Stimulated activated CD4-positive, alpha-beta T cell treated with anti-CD3 and anti-CD28 coated beads, Interleukin-2, amount 100 ng/mL, for 4 hours (primary cell): ENCODE results near the gene KIF12.

Experiments used
- DNase-seq: peaks from one replicate; pipeline ENCODE4 v3.0.0-alpha.2; 2020; ENCODE audit warnings: low read depth

The KIF12 gene

DNA sequence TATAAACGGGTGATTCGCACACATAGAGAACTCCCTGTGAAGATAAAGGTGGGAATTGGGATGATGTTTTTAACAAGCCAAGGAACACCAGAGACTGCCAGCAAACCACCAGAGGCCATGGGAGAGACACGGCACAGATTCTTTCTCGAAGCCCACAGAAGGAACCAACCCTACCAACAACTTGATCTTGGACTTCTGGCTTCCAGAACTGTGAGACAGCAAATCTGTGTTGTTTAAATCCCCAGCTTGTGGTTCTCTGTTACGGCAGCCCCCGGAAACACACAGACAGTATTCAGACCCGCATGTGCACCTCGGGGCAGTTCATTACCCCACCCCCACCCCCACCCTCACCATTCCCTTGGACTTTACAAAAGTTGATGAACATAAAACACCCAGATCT is 33.8 kb downstream of the KIF12 start:
- no peak for DNase-seq

DNA sequence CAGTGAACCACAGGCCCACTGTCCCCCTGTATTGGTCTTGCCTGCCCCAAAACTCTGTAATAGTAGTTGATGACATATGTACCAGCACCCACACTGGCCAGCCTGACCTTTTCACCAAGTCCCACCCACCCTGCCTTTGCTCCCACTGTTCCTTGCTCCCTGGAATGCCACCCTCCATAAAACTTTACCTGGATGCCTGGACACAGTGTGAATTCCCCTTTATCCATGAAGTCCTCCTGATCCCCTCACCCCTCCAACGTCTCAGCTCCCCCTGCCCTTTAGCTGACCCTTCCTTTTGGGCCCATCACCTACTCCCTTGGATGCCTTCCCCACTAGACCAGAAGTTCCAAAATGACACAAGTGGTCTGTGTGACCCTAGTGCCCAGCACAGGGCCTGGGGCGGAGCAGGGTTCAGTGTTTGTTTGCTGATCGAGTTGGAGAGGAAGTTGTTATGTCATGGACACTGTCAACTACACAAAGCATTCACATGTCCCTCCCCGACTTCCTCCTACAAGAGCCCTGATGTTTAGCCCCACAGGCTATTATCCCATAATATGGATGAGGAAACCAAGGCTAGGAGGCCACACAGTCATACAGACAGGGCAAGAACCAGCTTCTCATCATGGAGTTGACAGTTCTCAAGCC is 37.1 kb downstream of the KIF12 start:
- no peak for DNase-seq

DNA sequence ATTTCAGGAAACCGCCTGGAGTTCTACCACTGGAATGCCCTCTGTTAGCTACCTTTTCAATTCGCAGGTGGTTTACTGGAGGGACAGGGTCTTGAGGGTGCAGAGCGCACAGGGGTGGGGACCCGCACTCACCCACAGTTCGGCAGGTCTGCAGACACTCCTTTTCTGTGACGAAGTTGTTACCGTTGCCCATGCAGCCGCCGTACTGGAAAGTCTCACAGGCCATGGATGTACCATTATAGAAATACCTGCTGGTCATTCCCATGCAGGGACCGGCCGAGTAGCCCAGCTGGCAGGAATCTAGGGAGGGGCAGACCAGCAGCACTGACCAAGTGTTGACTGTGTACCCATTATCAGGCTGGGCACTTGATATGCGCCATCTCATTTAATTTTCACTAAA is 37.8 kb downstream of the KIF12 start:
- no peak for DNase-seq

DNA sequence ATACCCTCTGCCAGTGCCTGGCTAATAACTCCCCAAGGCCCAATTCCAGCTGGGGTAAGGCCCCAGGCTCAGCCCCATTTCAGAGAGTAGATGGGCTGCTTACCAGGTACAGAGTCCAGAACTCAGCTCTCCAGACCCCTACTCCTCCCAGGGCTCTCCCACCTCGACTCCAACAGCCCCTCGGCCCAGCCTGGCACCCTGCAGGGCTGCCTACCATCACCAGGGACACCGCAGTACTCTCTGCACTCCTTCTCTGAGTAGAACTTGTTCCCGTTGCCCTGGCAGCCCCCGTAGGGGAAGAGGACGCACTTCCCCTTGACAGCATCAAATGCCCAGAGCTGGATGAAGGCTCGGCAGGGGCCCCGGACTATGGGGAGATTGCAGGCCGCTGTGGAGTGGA is 38.4 kb downstream of the KIF12 start:
- DNase-seq: no peak

DNA sequence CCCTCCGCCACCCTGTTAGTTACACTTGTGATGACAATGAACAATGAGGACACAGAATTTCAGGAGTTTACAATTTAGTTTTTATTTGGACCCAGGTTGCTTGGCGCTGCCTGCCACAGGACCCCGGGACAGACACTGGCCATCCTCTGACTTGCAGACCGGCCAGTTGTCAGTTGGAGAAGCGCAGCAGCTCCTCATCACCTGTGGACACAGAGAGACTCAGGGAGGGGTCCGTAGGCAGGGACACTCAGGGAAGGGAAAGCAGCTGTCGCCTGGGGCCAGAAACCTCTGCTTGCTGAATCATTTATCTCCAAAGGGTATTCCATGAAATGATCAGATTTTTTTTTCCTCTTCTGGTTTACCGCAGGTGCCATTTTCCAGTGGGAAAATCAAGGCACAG is 39.0 kb downstream of the KIF12 start:
- no peak for DNase-seq

DNA sequence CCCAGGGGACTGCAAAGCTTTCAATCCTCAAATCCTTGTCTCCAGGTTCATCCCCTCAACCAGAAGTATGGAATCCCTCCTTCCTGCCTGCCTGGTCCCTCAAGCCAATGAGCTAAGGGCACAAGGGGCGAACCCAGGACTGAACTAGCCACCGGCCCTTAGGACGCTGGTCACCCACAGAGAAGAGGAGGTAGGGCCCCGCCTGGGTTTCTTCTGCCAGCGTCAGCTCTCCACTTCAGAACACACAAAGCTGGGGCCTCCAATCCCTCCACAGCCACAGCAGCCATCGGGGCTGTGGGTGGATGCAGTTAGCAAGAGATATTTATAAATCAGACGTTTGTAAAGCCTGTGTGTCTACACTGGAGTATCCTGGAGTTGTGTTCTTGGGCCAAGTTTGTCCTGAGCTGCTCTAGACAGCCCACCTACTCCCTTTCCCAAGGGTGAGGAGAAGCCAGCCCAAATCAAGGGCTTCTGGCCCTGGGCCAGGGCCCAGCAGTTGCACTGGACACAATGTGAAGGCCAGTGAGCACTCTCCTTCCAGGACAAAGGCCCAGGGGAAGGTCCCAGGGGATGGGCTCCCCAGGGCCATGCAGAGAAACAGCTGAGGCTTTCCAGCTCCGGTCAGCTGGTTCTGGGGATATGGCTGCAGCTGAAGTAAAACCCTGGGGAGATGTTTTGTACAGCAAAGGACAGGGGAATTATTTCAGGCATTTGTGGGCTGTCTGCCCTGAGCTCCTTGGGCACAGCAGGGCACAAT is 39.9 kb downstream of the KIF12 start:
- DNase-seq: no peak

DNA sequence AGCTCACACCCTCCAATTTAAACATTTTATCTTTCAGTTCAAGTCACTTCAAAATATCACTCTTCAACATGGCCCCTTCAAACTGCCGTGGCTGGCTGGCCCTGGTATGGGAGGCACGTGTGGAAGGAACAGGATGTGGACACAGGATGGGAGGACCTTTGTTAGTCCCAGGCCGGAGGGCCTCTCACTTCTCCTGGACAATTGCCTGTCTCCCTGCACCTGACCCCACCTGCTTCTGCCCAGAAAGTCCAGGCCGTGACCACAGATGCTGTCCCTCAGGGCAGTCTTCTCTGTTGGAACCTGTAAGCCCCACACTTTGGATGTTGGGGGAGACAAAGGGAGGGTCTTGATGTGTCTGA is 40.4 kb downstream of the KIF12 start:
- no peak for DNase-seq

DNA sequence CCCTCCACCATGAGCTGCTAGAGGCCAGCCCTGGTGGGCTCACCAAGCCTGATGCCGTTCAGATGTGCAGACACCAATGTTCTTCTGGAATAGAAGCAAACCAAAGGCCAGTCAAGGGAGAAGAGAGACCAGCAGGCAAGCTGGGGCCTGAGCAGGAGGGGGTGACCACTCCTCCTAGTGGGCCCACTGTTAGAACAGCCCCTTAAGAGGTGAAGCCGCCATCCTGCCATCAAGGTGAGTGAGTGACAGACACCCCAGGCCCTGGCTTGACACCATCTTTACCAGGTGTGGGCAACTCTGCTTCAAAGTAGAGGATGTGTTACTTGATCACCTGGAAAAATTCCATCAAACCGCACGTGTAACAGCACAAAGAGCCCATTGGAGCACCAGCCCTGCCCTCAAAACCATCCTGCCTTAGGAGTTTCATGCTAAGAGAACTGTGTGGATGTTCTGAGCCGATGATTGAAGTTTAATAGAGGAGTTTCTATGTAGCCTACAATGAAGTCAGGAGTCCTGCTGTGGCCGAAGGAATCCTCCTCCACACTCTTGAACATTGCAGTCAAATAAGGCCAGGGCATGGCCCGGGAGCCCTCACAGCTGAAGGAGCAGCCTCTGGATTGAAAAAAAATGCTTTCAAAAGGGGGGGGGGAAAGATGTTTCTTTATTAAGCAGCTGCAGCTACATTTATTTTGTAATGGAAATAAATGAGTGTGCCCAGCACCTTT is 41.8 kb downstream of the KIF12 start:
- no peak for DNase-seq

DNA sequence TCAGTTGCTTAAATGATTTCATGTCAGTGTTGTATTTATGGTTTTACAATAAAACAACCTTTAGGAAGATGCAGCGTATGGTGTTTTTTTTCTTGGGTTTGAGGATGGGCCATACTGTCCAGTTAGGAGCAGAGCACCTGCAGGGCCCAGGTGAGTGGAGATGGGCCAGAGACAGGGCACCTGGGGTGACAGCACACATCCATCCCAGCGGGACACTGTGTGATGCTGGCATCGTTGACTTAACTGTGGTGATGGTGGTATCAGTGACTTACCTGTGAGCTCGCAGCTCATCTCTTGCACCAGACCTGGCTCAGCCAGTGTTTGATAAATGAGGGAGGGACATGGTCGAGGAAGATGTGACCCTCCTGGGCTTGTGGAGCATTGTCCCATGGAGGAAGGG is 42.6 kb downstream of the KIF12 start:
- no peak for DNase-seq

DNA sequence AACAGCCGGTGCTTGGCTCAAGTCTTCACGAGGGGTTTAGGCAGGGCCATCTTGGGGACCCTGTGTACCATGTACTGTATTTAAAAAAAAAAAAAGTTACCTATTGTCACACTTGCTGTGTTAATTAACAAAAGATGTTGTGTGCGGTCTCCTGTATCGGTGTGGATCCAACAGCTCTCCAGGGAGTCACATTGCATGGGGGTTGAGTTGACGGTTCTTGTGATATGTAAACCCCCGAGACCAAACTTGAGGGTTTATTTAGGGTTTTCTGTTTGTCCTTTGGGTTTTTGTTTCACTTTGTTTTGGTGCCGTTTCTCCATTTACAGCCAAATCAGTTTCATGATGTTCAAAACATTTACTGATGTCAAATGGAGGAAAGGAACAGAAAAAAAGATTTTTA is 43.2 kb downstream of the KIF12 start:
- no peak for DNase-seq

DNA sequence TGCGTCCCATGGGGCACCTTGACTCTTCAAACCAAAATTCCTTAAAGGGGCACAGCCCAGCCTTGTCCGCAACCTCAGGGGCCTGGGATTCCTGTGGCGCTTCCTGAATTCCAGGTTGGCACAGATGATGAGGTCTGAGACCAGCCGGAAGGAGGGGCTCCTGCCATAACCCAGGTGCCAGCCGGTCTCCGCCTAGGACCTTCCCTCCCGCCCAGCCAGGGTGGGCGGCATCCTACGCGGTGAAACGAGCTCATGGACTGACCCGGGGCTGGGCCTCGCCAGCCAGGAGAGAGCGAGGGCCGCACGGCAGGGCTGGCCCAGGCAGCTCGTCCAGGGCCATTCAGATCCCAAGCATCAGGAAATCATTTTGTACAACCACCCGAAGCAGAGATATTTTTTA is 44.0 kb downstream of the KIF12 start:
- DNase-seq: no peak

DNA sequence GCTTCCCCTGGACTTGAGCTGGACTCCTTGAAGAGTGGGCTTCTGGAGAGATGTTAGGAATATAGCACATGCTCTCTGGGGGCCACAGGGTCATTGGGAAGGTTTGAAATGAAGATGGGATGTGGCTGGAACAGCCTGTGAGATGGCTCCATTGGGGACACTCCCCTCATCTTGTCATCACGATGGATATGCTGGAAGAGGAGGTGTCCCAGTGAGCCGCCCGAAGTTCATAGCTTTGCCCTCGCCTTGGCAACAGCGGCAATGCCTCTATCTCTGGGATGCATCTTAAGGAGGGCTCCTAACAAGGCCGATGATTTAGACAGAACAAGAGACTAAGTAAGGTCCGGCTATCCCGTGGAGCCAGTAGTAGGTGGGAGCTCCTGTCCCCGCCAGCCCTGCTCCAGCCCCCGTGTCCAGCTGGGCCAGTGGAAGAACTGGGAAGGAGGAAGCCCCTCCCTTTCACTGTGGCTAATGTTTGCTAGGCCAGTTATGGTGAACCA is 44.9 kb downstream of the KIF12 start:
- DNase-seq: no peak

DNA sequence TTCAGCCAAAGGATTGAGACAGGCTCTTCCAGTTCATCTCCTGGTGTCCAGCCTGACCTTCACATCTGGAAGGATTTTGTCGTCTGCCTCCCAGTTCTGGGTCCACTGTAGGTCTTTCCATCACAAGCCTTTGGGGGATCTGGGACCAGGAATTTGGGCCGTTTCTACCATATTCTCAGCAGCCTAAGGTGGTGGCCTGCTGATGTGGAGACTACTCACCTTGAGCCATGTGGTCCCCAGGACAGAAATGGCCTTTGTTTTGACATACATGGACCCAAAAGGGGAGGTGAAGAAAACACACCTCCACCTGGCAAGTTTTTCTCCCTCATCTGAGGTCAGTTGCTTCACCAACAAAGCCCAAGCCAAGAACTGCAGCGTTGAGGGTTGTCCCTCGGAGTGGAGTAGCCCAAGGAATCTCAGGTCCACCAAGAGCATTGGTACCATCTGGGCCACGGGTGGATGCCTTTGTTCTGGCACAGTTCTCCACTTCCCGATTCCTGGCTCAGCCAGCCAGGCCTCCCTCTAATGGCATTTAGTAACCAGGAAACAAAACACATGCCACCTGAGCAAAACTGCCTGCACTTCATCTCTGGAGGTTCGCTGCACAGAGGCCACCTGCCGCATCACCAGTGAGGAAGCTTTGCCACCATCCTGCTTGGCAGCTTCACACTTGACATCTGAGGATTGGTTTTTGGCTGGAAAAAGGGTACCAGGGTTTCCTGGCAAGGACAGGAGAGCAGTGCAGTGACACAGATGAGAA is 45.7 kb downstream of the KIF12 start:
- no peak for DNase-seq

DNA sequence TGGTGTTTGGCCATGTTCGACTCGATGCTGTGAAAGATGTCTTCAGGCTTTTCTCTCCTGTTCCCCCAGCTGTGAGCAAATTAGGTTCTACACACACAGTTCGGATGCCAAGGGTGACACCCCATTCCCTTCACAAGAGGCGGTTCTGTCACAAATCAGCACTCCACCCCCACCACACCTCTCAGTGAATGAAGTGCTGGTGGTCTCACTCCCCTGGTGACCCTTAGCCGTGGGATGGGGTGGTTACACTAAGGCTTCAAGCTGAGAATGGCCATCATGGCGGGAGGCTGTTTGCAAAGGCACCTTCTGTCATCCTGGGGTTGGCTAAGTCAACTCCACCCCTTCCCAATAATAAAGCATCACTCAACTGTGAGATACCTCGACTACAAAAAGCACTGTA is 47.4 kb downstream of the KIF12 start:
- no peak for DNase-seq

DNA sequence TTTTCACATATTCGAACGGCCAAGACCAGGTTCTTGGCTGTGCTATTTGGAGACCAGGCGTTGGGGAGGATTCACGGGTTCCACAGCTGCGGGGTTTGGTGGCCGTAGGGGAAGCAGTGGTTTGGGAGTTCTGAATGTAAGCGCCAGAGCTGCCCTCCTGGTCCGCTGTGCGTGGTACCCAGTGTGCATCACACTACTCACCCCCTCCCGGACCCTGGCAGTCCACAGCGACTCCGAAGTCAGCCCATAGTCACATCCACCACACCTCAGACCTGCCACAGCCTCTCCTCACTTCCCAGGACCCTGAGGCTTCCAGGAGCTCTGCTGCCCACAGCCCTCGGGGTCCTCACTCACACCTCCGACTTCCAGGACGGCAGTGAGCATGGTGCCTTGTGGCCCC is 47.8 kb downstream of the KIF12 start:
- no peak for DNase-seq

DNA sequence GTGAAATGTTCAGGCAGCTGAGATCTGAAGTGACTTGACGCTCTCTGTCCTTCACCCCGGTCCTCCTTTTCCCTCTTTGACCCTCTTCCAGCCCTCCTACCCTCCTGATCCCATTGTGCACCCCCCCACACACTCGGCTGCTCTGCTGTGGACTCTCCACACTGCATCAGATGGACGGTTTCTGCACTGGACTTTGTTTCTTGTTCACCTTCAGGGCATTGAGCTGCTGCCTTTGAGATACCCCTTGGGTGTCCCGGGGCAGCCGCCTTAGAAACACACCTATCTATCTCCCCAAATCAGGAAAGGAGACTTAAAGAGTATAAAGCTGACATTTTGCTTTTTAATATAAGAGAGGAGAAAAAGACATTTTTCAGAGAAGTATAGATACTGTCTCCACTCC is 48.4 kb downstream of the KIF12 start:
- DNase-seq: no peak

DNA sequence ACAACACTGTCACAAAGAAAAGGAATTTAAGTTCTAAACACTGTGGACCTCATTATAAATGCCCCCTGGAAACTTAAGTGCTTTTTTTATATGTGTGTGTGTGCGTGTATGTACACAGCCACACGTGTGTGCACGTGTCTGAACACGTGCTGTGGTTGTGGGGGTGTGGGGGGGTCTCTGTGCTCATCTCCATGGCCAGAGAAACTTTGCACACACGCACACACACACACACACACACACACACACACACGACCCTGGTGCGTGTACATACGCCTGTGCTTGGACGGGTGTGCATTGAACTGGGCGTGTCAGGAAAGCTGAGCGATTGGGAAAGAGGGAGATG is 48.9 kb downstream of the KIF12 start:
- no peak for DNase-seq

DNA sequence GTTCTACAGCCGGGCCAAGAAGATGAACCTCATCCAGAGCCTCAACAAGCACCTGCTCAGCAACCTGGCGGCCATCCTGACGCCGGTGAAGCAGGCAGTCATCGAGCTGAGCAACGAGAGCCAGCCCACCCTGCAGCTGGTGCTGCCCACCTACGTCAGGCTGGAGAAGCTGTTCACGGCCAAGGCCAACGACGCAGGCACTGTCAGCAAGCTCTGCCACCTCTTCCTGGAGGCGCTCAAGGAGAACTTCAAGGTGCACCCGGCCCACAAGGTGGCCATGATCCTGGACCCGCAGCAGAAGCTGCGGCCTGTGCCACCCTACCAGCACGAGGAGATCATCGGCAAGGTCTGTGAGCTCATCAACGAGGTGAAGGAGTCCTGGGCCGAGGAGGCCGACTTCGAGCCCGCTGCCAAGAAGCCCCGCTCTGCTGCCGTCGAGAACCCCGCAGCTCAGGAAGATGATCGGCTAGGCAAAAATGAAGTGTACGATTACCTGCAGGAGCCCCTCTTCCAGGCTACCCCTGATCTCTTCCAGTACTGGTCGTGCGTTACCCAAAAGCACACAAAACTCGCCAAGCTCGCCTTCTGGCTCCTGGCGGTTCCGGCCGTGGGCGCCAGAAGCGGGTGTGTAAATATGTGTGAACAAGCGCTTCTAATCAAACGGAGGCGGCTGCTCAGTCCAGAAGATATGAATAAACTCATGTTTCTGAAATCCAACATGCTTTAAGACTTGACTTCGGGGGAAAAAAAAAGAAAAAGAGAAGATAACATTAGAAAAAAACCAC is 49.5 kb downstream of the KIF12 start:
- DNase-seq: no peak

DNA sequence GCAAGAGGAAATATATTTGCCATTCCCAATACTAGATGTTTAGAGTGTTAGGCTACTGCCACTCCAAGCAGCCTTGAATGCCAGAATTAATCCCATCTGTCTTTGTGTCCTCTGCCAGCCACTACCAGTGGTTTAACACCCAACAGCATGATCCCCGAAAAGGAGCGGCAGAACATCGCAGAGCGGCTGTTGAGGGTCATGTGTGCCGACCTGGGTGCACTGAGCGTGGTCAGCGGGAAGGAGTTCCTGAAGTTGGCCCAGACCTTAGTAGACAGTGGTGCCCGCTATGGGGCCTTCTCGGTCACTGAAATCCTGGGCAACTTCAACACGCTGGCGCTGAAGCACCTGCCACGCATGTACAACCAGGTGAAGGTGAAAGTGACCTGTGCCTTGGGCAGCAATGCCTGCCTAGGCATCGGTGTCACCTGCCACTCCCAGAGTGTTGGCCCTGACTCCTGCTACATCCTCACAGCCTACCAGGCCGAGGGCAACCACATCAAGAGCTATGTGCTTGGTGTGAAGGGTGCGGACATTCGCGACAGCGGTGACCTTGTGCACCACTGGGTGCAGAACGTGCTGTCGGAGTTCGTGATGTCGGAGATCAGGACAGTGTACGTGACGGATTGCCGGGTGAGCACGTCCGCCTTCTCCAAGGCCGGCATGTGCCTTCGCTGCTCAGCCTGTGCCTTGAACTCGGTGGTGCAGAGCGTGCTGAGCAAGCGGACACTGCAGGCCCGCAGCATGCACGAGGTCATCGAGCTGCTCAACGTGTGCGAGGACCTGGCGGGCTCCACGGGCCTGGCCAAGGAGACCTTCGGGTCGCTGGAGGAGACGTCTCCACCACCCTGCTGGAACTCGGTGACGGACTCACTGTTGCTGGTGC is 50.3 kb downstream of the KIF12 start:
- DNase-seq: no peak

DNA sequence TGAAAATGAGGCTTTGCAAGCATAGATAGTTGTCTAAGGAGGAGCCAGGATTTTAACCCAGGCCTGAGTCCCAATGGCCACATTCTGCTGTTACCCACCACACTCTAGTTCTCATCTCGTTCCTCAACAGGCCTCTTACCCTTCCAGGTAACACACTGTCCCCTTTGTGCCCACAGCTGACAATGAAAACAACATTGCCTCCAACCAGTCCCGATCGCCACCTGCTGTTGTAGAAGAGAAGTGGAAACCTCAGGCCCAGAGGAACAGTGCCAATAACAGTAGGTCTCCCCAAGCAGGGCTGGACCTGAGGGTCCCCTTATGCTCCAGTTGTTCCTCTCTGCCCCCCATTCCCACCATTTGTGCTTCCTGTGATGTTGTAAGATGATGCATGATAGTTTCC is 51.4 kb downstream of the KIF12 start:
- DNase-seq: no peak

DNA sequence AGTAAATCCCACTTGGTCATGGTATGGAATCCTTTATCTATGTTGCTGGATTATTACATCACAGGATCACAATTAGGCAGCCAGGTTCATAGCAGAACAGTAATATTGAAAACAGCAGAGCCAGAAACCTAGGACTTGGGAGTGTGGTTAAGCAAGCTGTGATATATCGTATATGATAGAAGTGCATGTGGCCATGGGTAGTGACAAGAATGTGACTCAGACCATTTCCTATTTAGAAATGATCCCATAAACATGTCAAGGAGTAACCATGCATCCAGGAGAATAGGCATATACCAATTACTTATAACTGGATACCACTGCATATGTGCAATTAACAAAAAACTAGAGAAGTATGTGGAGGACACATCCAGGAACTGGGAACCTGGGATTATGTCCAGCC is 52.2 kb downstream of the KIF12 start:
- DNase-seq: no peak
